B cell (primary cell): Measurements from ENCODE around the gene EEA1. TPM values are rescaled to one million over a fixed set of nuclear protein-coding genes. Genes with fewer than 3 reads are reported as not detected.

Source experiments
- ATAC-seq: fragments of 200-7000 bp; cut with Tn5 transposase; one replicate; pipeline ENCODE4 v1.10.0; 2021; ENCODE audit warnings: low read depth, mild to moderate bottlenecking, moderate number of reproducible peaks, moderate library complexity
- CTCF ChIA-PET: fragments of 350-600 bp; sonication (Branson Sonifier 250); formaldehyde crosslinking; loops from one replicate; lab custom pipeline; 2021; ENCODE audit warnings: antibody characterized with exemption, inconsistent platforms; lab: Charles Lee
- POLR2A ChIA-PET: fragments of 350-600 bp; sonication (Branson Sonifier 250); formaldehyde crosslinking; loops from one replicate; lab custom pipeline; 2021; ENCODE audit warnings: antibody characterized with exemption; lab: Charles Lee
- DNase-seq: peaks from one replicate; pipeline ENCODE4 v3.0.0; 2013
- H2AFZ ChIP-seq: 2 replicates; pipeline ENCODE4 v1.6.1; 2012; ENCODE audit warnings: mild to moderate bottlenecking, low read depth, low read length; ENCODE audit not compliant: insufficient read depth, poor library complexity, severe bottlenecking
- H3K27ac ChIP-seq, 2 donors: 1 replicate in 1 of 2; 2 replicates in 1 of 2; pipeline ENCODE4 v1.5.1; 2012 to 2013; ENCODE audit warnings: low read length in 2 of 2, mild to moderate bottlenecking in 2 of 2, moderate library complexity in 1 of 2
- H3K27me3 ChIP-seq, 4 experiments: fragments of 200-600 bp in 1 of 4; sonication (generic) in 1 of 4; replicated peaks in 1 of 4; 1 replicate in 2 of 4; 2 replicates in 2 of 4; pipeline versions ENCODE4 v1.6.1 to v1.7.0; 2013 to 2016; ENCODE audit warnings: low read length in 3 of 4, mild to moderate bottlenecking in 2 of 4, mixed read lengths in 1 of 4, moderate library complexity in 1 of 4; ENCODE audit not compliant: insufficient read depth in 4 of 4, control insufficient read depth in 3 of 4; ENCODE audit errors: control extremely low read depth in 1 of 4
- H3K36me3 ChIP-seq, 2 experiments: replicated peaks in 1 of 2; 1 replicate in 1 of 2; 2 replicates in 1 of 2; pipeline versions ENCODE4 v1.6.1 to v1.7.1; 2013; ENCODE audit warnings: low read length in 1 of 2; ENCODE audit not compliant: insufficient read depth in 2 of 2, control insufficient read depth in 1 of 2; ENCODE audit errors: control extremely low read depth in 1 of 2, extremely low read depth in 1 of 2
- H3K4me1 ChIP-seq, 2 donors: fragments of 200-600 bp in 1 of 2; sonication (generic) in 1 of 2; 1 replicate in 1 of 2; 2 replicates in 1 of 2; pipeline versions ENCODE4 v1.5.1 to v1.6.1; 2013 to 2017; ENCODE audit warnings: low read length in 2 of 2; ENCODE audit not compliant: control insufficient read depth in 2 of 2, insufficient read depth in 2 of 2
- H3K4me2 ChIP-seq: replicated peaks from 2 replicates; pipeline ENCODE3; 2012; ENCODE audit warnings: mild to moderate bottlenecking, low read depth, low read length; ENCODE audit not compliant: poor library complexity, severe bottlenecking
- H3K4me3 ChIP-seq, 5 experiments: fragments of 200-600 bp in 1 of 5; sonication (generic) in 1 of 5; 1 replicate in 3 of 5; 2 replicates in 2 of 5; pipeline versions ENCODE4 v1.5.1 to v1.7.0; 2011 to 2016; ENCODE audit warnings: low read length in 4 of 5, mild to moderate bottlenecking in 4 of 5, low read depth in 2 of 5, control low read depth in 1 of 5, moderate library complexity in 1 of 5; ENCODE audit not compliant: insufficient read depth in 1 of 5; ENCODE audit errors: control extremely low read depth in 1 of 5, extremely low read depth in 1 of 5
- H3K79me2 ChIP-seq: fragments of 200-600 bp; sonication (generic); one replicate; pipeline ENCODE4 v1.6.0; 2016; ENCODE audit warnings: low read length; ENCODE audit not compliant: control insufficient read depth, insufficient read depth
- H3K9ac ChIP-seq: fragments of 200-600 bp; sonication (generic); 2 replicates; pipeline ENCODE4 v1.6.1; 2017; ENCODE audit warnings: mild to moderate bottlenecking, low read length, moderate library complexity
- H3K9me3 ChIP-seq, 3 donors: one replicate each; pipeline versions ENCODE4 v1.6.1 to v1.7.1; 2013; ENCODE audit warnings: low read length in 2 of 3; ENCODE audit not compliant: control insufficient read depth in 2 of 3, insufficient read depth in 1 of 3; ENCODE audit errors: control extremely low read depth in 1 of 3
- H4K20me1 ChIP-seq: 2 replicates; pipeline ENCODE4 v1.6.0; 2012; ENCODE audit warnings: mild to moderate bottlenecking, low read length; ENCODE audit not compliant: insufficient read depth, control insufficient read depth, poor library complexity, severe bottlenecking
- H3K27ac Mint-ChIP-seq: one replicate; pipeline ENCODE4 v1.8.0; 2021; ENCODE audit warnings: mixed read lengths
- H3K27me3 Mint-ChIP-seq: one replicate; pipeline ENCODE4 v1.8.0; 2021; ENCODE audit warnings: mixed read lengths
- H3K4me1 Mint-ChIP-seq: one replicate; pipeline ENCODE4 v1.8.0; 2021; ENCODE audit warnings: mixed read lengths
- H3K4me3 Mint-ChIP-seq: one replicate; pipeline ENCODE4 v1.8.0; 2021; ENCODE audit warnings: mixed read lengths
- H3K9me3 Mint-ChIP-seq: one replicate; pipeline ENCODE4 v1.8.0; 2022; ENCODE audit warnings: mixed read lengths; ENCODE audit not compliant: insufficient read depth
- CTCF ChIP-seq: fragments of 200-600 bp; IDR thresholded peaks from one replicate; pipeline ENCODE4 v1.8.0; 2022; ENCODE audit warnings: antibody characterized with exemption, mild to moderate bottlenecking
- EZH2 ChIP-seq: IDR thresholded peaks from 2 replicates; pipeline ENCODE4 v1.6.1; 2012; ENCODE audit warnings: borderline replicate concordance, low read depth, mild to moderate bottlenecking, moderate library complexity, low read length; ENCODE audit not compliant: insufficient read depth, poor library complexity, severe bottlenecking
- WGBS: methylation state at CpG from one replicate; pipeline ENCODE4 v1.1.5; 2013; ENCODE audit warnings: missing lambda C conversion rate; ENCODE audit not compliant: insufficient coverage; 5-methylcytosine and 5-hydroxymethylcytosine counted together
- intact Hi-C: fragments of 100-400 bp; cut with micrococcal nuclease; formaldehyde crosslinking; loops from one replicate; pipeline ENCODE4 v1.10.0; 2022
- polyA plus RNA-seq: library from polyadenylated mRNA; depleted of rRNA; stranded (reverse); fragments of >200 nt; gene quantifications from 2 replicates; pipeline ENCODE4 v1.2.3, GENCODE V29; 2012
- total RNA-seq, 2 donors: library from RNA; stranded (reverse); fragments of 120-200 nt in 1 of 2; gene quantifications; 1 replicate in 1 of 2; 2 replicates in 1 of 2; pipeline versions ENCODE4 v1.2.3 to v1.2.4, GENCODE V29; 2013 to 2022

Gene EEA1
- total and polyA plus RNA-seq, 2 donors (not counting 1 experiment from before 2014, with no cell fraction given) = 1.8 to 26.3 TPM

- H3K9me3 ChIP-seq = no peaks in the 10 kb centered on the region
- no peak overlapping the region for H3K27ac ChIP-seq
- H3K79me2 ChIP-seq = peaks cover 32% of the 10 kb centered on the region
- H3K9me3 Mint-ChIP-seq = no peaks in the 10 kb centered on the region
- no peak overlapping the region for H3K4me3 Mint-ChIP-seq
- H4K20me1 ChIP-seq = peaks cover 11% of the 10 kb centered on the region
- no peak overlapping the region for H3K4me3 ChIP-seq
- H3K4me1 Mint-ChIP-seq = peaks cover 4% of the 10 kb centered on the region
- ATAC-seq = no peak
- H3K4me1 ChIP-seq = no peaks in the 10 kb centered on the region
- no peak overlapping the region for H3K27ac Mint-ChIP-seq
- peaks cover 3 to 9% of the 10 kb centered on the region in 2 experiments for H3K36me3 ChIP-seq
- WGBS = no CpG with 5 or more reads among the region's 1 CpG
- intact Hi-C loops = no loop called here
- DNase-seq = no peak
- H3K27me3 Mint-ChIP-seq = no peaks in the 10 kb centered on the region
- TF ChIP-seq CTCF (no peak), EZH2 (no peak)
- no peaks in the 10 kb centered on the region for H3K27me3 ChIP-seq
- H2AFZ ChIP-seq = no peak overlapping the region
- ChIA-PET POLR2A (no interaction called here), CTCF (no interaction called here)
- no peak overlapping the region for H3K4me2 ChIP-seq
- no peak overlapping the region for H3K9ac ChIP-seq
These were observed 51.2 kb downstream of the EEA1 start for GRCh38 chr12:92877904-92878303.

- DNase-seq = no peak
- Histone ChIP-seq H3K27me3 (no peaks in the 10 kb centered on the region), H4K20me1 (peaks cover 11% of the 10 kb centered on the region), H3K36me3 (peaks cover 3% of the 10 kb centered on the region in 2 experiments), H3K4me1 (no peaks in the 10 kb centered on the region), H3K4me2 (no peak overlapping the region), H3K4me3 (no peak overlapping the region), H3K79me2 (peaks cover 32% of the 10 kb centered on the region), H3K9me3 (no peaks in the 10 kb centered on the region), H2AFZ (no peak overlapping the region), H3K9ac (no peak overlapping the region), H3K27ac (no peak overlapping the region)
- CTCF ChIA-PET = no interaction called here
- intact Hi-C loops = no loop called here
- WGBS = no CpG with 5 or more reads among the region's 3 CpGs
- no peak for ATAC-seq
- Mint-ChIP-seq H3K27ac (no peak overlapping the region), H3K9me3 (no peaks in the 10 kb centered on the region), H3K4me3 (no peak overlapping the region), H3K27me3 (no peaks in the 10 kb centered on the region), H3K4me1 (peaks cover 7% of the 10 kb centered on the region)
- POLR2A ChIA-PET = no interaction called here
- TF ChIP-seq CTCF = no peak
- TF ChIP-seq EZH2 = no peak
These were observed 52.6 kb downstream of the EEA1 start for GRCh38 chr12:92876496-92876895.
